Adrenal gland (tissue), 5 donors: ENCODE data around the gene TNXB.
"Not testable (repeated sequence)": the region's sequence is repeated elsewhere in the genome, so short reads cannot be mapped to it uniquely, and the experiment has no call there.

Source experiments
- CTCF ChIP-seq, 6 experiments: fragments of 450-650 bp in 4 of 6; fragments of 200-600 bp in 2 of 6; sonication (generic) in 1 of 6; IDR thresholded peaks; 1 replicate in 5 of 6; 2 replicates in 1 of 6; pipeline versions ENCODE4 v1.5.1 to v1.8.0; 2016 to 2021; ENCODE audit warnings: antibody characterized with exemption in 6 of 6, mild to moderate bottlenecking in 2 of 6, moderate library complexity in 1 of 6
- POLR2A ChIP-seq, 2 donors: fragments of 450-650 bp; IDR thresholded peaks; one replicate each; pipeline ENCODE4 v1.6.1; 2017; ENCODE audit warnings: antibody characterized with exemption in 2 of 2, mild to moderate bottlenecking in 2 of 2, moderate library complexity in 1 of 2
- donor health status: DM: no; HTN: no; CAD: no.

DNA sequence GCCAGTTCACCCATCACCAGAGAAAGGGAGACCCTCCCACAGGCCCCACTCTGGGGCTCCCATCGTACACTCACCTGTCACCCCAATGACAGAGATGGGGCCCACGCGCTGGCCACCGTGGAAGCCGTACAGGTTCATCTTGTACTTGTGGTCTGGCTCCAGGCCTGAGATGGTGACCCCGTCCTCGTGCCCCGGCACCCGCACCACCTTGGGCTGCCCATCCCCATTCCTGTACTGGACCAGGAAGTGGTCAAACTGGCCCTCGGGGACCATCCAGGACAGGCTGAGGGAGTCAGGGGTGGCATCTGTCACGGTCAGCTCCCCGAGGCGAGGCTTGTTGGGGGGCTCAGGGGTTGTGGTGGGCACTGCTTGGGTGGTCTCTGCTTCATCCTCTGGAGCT lies 55.8 kb downstream of the TNXB start:
- not testable (repeated sequence) for TF ChIP-seq POLR2A, CTCF (IDR thresholded peaks at IDR 0.05)
